ENCODE data around the gene ATXN3L.

ATXN3L gene

DNA sequence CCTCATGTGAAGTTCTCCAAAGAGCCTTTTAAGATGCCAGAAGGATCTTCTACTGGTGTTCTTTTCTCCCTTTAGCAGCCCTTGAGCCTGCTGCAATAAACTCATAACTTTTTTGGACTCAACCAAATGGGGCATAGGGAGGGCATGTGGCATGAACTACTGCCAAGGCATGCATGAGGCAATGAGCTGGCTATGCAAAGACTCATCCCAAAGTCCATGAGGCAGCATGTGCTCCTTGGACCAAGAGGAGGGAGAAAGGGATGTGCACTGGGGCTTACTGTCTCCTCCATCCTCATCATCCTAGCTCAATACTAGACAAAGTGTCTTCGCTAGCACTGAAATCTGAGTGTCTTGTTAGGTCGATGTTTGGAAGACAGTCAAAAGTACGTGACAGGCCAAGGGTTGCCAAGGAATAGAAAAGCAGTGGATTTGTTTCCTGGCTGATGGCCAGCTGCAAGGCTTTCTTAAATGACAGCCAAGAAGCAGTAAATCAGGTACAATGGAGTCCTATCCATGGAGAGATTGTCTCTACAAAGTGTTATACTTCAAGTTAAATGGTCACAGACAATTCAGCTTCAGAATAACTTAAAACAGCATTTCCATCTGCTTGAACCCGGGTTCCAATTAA is 44.5 kb upstream of the ATXN3L start:
- H3K4me2 ChIP-seq (ENCODE audit: low read length) = no peak overlapping the region
- H3K9me3 ChIP-seq (ENCODE audit: control insufficient read depth, low read length) = no peaks in the 10 kb centered on the region
- H3K4me3 ChIP-seq (ENCODE audit: low read depth, low read length) = no peak overlapping the region
- H3K36me3 ChIP-seq (ENCODE audit: control insufficient read depth, insufficient read depth, low read length) = no peaks in the 10 kb centered on the region
- H3K27ac ChIP-seq = no peak overlapping the region
- H3K4me1 ChIP-seq = no peaks in the 10 kb centered on the region
- H2AFZ ChIP-seq = no peak overlapping the region
- no peaks in the 10 kb centered on the region for H3K79me2 ChIP-seq
- no peaks in the 10 kb centered on the region for H3K27me3 ChIP-seq (ENCODE audit: control insufficient read depth, insufficient read depth, low read length)
- TF ChIP-seq, protein P1, sequence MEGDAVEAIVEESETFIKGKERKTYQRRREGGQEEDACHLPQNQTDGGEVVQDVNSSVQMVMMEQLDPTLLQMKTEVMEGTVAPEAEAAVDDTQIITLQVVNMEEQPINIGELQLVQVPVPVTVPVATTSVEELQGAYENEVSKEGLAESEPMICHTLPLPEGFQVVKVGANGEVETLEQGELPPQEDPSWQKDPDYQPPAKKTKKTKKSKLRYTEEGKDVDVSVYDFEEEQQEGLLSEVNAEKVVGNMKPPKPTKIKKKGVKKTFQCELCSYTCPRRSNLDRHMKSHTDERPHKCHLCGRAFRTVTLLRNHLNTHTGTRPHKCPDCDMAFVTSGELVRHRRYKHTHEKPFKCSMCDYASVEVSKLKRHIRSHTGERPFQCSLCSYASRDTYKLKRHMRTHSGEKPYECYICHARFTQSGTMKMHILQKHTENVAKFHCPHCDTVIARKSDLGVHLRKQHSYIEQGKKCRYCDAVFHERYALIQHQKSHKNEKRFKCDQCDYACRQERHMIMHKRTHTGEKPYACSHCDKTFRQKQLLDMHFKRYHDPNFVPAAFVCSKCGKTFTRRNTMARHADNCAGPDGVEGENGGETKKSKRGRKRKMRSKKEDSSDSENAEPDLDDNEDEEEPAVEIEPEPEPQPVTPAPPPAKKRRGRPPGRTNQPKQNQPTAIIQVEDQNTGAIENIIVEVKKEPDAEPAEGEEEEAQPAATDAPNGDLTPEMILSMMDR (IDR thresholded peaks at IDR 0.05) = no peak
- H3K9ac ChIP-seq = no peak overlapping the region

DNA sequence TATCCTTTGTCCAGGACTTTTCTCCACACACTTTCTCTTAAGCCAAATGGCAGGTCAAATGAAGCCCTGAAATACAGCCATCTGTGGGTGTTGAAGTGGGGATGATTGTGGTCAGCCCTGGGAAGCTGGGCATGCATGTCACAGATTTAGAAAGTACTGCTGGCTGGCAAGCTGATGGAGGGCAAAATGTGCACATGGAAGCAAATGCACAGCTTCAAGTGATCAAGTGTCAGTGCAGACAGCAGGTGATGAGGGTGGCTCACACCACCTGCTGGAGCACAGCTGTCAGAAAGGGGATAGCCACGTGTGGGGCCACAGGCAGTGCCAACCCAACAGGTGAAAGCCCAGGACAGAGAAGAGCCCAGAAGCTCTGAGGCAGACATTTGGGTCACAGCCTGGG is 40.3 kb upstream of the ATXN3L start:
- Histone ChIP-seq H3K4me1 (no peaks in the 10 kb centered on the region), H3K4me2 (ENCODE audit: low read length) (no peak overlapping the region), H2AFZ (no peak overlapping the region), H3K79me2 (no peaks in the 10 kb centered on the region), H3K4me3 (ENCODE audit: low read depth, low read length) (no peak overlapping the region), H3K27me3 (ENCODE audit: control insufficient read depth, insufficient read depth, low read length) (no peaks in the 10 kb centered on the region), H3K9ac (no peak overlapping the region), H3K9me3 (ENCODE audit: control insufficient read depth, low read length) (no peaks in the 10 kb centered on the region), H3K27ac (no peak overlapping the region), H3K36me3 (ENCODE audit: control insufficient read depth, insufficient read depth, low read length) (no peaks in the 10 kb centered on the region)
- TF ChIP-seq, protein P1 (IDR thresholded peaks at IDR 0.05) = no peak

DNA sequence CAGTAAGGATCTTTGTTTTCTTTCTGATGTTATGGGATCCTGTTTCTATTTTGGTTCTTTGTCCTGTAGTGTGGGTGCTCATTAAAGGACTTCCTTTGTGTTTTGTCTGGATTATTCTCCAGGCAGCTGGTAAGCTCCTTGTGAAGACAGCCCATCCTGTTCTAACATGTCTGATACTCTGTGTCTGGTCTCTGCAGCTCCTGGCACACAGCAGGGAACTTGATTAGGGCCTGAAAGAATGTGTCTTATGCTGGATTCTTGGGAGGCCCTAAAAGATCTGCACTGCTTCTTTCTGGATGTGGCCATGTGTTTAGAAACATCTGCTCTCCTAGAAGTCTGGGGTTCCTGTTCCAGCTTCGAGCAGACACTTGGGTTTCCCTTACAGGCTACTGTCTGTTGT is 38.1 kb upstream of the ATXN3L start:
- Histone ChIP-seq H3K4me2 (ENCODE audit: low read length) (no peak overlapping the region), H2AFZ (no peak overlapping the region), H3K27me3 (ENCODE audit: control insufficient read depth, insufficient read depth, low read length) (no peaks in the 10 kb centered on the region), H3K4me3 (ENCODE audit: low read depth, low read length) (no peak overlapping the region), H3K9me3 (ENCODE audit: control insufficient read depth, low read length) (no peaks in the 10 kb centered on the region), H3K9ac (no peak overlapping the region), H3K4me1 (no peaks in the 10 kb centered on the region), H3K36me3 (ENCODE audit: control insufficient read depth, insufficient read depth, low read length) (no peaks in the 10 kb centered on the region), H3K79me2 (no peaks in the 10 kb centered on the region), H3K27ac (no peak overlapping the region)
- TF ChIP-seq, protein P1 (IDR thresholded peaks at IDR 0.05) = no peak

DNA sequence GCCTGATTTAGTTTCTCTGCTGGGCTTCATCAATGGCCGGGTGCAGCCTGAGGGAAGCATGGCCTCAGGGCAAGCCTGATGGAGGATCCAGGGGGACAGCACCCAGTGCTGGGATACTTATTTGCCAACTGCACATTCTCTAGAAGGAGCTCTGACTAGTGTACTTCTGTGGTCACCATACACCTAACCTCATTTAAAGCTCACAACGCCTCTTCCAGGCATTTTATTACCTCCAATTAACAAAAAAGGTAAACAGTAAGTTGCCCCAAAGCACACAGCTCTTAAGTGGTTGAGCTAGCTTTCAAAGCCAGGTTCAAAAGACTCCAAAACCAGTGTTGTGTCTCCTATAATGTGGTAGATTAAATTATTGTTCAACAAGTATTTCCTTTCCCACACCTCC is 26.8 kb upstream of the ATXN3L start:
- Histone ChIP-seq H3K4me1 (no peaks in the 10 kb centered on the region), H3K27ac (no peak overlapping the region), H3K27me3 (ENCODE audit: control insufficient read depth, insufficient read depth, low read length) (no peaks in the 10 kb centered on the region), H3K4me3 (ENCODE audit: low read depth, low read length) (no peak overlapping the region), H2AFZ (no peak overlapping the region), H3K4me2 (ENCODE audit: low read length) (no peak overlapping the region), H3K9ac (no peak overlapping the region), H3K79me2 (no peaks in the 10 kb centered on the region), H3K9me3 (ENCODE audit: control insufficient read depth, low read length) (no peaks in the 10 kb centered on the region), H3K36me3 (ENCODE audit: control insufficient read depth, insufficient read depth, low read length) (no peaks in the 10 kb centered on the region)
- TF ChIP-seq, protein P1 (IDR thresholded peaks at IDR 0.05) = no peak

DNA sequence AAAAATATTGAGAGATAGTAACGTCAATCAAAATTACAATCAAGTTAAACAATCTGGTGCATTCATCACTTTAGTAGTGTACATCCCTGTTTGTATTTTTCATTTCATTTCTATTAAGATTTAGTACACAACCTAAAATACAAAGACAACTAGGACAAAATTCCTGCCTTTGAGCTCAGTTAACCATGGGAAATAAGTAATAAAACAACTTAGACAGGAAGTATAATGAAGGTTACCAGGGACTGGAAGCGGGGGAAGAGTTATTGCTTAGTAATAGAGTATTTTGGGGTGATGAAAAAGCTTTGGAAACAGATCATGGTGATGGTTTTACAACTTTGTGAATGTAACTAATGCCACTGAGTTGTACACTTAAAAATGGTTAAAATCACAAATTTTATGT is 25.6 kb upstream of the ATXN3L start:
- TF ChIP-seq, protein P1 (IDR thresholded peaks at IDR 0.05) = no peak

More for the DNA sequence above, 25.6 kb upstream of the ATXN3L start:
- no peak overlapping the region for H3K27ac ChIP-seq
- no peak overlapping the region for H3K9ac ChIP-seq
- no peaks in the 10 kb centered on the region for H3K4me1 ChIP-seq
- no peaks in the 10 kb centered on the region for H3K36me3 ChIP-seq (ENCODE audit: control insufficient read depth, insufficient read depth, low read length)
- no peak overlapping the region for H3K4me2 ChIP-seq (ENCODE audit: low read length)
- no peaks in the 10 kb centered on the region for H3K27me3 ChIP-seq (ENCODE audit: control insufficient read depth, insufficient read depth, low read length)
- no peaks in the 10 kb centered on the region for H3K79me2 ChIP-seq
- H3K9me3 ChIP-seq (ENCODE audit: control insufficient read depth, low read length) = no peaks in the 10 kb centered on the region
- H3K4me3 ChIP-seq (ENCODE audit: low read depth, low read length) = no peak overlapping the region
- H2AFZ ChIP-seq = no peak overlapping the region
